Measurements from ENCODE around the gene GIPC3. TPM values are rescaled to one million over a fixed set of nuclear protein-coding genes. Genes with fewer than 3 reads are reported as not detected.

The GIPC3 gene
- total and polyA plus RNA-seq, 4 donors: 0.23 to 0.95 (median 0.25) TPM

- H3K4me3 ChIP-seq (ENCODE audit: low read depth in 1 of 3, low read length in 3 of 3): no peak overlapping the region
- no peak overlapping the region for H3K27ac ChIP-seq (ENCODE audit: low read depth in 1 of 2, low read length in 2 of 2)
- peaks cover 0 to 9% (median 5%) of the 10 kb centered on the region in 4 donors for H3K36me3 ChIP-seq (ENCODE audit: control insufficient read depth in 4 of 4, insufficient read depth in 3 of 4, low read depth in 1 of 4, low read length in 3 of 4)
- no peak overlapping the region for H3K9ac ChIP-seq (ENCODE audit: low read depth in 1 of 2, low read length in 2 of 2)
- no peaks in the 10 kb centered on the region for H3K9me3 ChIP-seq (ENCODE audit: control insufficient read depth in 4 of 4, low read length in 3 of 4)
- WGBS: 89% methylated on average over 10 of the region's 10 CpGs
- DNase-seq (ENCODE audit: low spot score): no peak
- TF ChIP-seq FOXA2 (IDR thresholded peaks at IDR 0.05) (no peak), HNF4A (conservative IDR thresholded peaks at IDR 0.05) (no peak), YY1 (IDR thresholded peaks at IDR 0.05) (no peak), SP1 (IDR thresholded peaks at IDR 0.05) (no peak), TAF1 (conservative IDR thresholded peaks at IDR 0.05) (no peak), RAD21 (IDR thresholded peaks at IDR 0.05) (no peak), JUND (IDR thresholded peaks at IDR 0.05) (no peak), RXRA (IDR thresholded peaks at IDR 0.05) (no peak), ZBTB33 (IDR thresholded peaks at IDR 0.05) (no peak), GABPA (IDR thresholded peaks at IDR 0.05 in 1 of 2, conservative IDR thresholded peaks at IDR 0.05 in 1 of 2) (no peak), REST (IDR thresholded peaks at IDR 0.05) (no peak), HNF4G (IDR thresholded peaks at IDR 0.05) (no peak), NR2F2 (IDR thresholded peaks at IDR 0.05) (no peak), EGR1 (IDR thresholded peaks at IDR 0.05; ENCODE audit: low read depth in 2 of 2) (no peak)
- TF ChIP-seq, protein P1, sequence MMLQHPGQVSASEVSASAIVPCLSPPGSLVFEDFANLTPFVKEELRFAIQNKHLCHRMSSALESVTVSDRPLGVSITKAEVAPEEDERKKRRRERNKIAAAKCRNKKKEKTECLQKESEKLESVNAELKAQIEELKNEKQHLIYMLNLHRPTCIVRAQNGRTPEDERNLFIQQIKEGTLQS (IDR thresholded peaks at IDR 0.05): no peak
- TF ChIP-seq, protein P2, sequence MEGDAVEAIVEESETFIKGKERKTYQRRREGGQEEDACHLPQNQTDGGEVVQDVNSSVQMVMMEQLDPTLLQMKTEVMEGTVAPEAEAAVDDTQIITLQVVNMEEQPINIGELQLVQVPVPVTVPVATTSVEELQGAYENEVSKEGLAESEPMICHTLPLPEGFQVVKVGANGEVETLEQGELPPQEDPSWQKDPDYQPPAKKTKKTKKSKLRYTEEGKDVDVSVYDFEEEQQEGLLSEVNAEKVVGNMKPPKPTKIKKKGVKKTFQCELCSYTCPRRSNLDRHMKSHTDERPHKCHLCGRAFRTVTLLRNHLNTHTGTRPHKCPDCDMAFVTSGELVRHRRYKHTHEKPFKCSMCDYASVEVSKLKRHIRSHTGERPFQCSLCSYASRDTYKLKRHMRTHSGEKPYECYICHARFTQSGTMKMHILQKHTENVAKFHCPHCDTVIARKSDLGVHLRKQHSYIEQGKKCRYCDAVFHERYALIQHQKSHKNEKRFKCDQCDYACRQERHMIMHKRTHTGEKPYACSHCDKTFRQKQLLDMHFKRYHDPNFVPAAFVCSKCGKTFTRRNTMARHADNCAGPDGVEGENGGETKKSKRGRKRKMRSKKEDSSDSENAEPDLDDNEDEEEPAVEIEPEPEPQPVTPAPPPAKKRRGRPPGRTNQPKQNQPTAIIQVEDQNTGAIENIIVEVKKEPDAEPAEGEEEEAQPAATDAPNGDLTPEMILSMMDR (IDR thresholded peaks at IDR 0.05; ENCODE audit: low read depth, low read length, missing input control): no peak
- H3K4me1 ChIP-seq (ENCODE audit: control insufficient read depth in 4 of 4, insufficient read depth in 4 of 4, low read length in 3 of 4): peaks cover 4 to 24% (median 10%) of the 10 kb centered on the region in 4 donors
- no peaks in the 10 kb centered on the region for H3K27me3 ChIP-seq (ENCODE audit: control insufficient read depth in 4 of 4, insufficient read depth in 4 of 4, low read length in 3 of 4)
Measured at GRCh38 chr19:3549816-3550215, 35.5 kb upstream of the GIPC3 start.
